ENCODE results near the gene DCAF8.

DCAF8 gene

DNA sequence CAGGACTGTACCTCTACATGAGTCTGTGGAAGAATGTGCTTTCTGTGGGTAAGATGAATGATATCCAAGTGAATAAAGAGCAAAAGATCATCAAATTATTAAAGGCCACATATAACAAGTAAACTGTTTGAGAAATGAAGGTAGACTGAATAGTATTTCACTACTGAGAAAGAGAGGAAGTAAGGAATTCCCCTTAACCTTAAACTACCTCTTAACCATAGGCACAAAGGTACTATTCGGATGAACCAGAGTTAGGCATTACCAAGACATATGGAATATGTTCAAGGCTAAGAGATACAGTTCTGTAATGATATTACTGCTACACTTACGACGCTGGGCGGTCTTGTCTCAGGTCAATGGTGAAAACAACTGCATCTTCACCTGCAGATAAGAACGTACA is 25.5 kb downstream of the DCAF8 start:
- Histone ChIP-seq H3F3A (ENCODE audit: low read depth) (no peaks in the 10 kb centered on the region), H3K4me2 (ENCODE audit: low read depth, low read length, poor library complexity, severe bottlenecking) (no peak overlapping the region), H3K4me3 (ENCODE audit: low read length, poor library complexity, severe bottlenecking) (no peak overlapping the region), H3K79me2 (ENCODE audit: insufficient read depth, low read length) (no peaks in the 10 kb centered on the region), H3K36me3 (ENCODE audit: insufficient read depth, low read length) (peaks cover 84% of the 10 kb centered on the region; the same call in 1 of the 2 replicates), H3K27me3 (ENCODE audit: insufficient read depth, low read length, poor library complexity, severe bottlenecking) (no peaks in the 10 kb centered on the region), H4K20me1 (ENCODE audit: insufficient read depth, low read length, poor library complexity, severe bottlenecking) (no peaks in the 10 kb centered on the region), H2AFZ (ENCODE audit: low read length) (no peak overlapping the region), H3K9ac (ENCODE audit: low read depth, low read length, poor library complexity, severe bottlenecking) (no peak overlapping the region), H3K9me3 (ENCODE audit: insufficient read depth, low read depth, low read length) (no peaks in the 10 kb centered on the region), H3K9me2 (replicated peaks; ENCODE audit: low read depth, low read length) (no peaks in the 10 kb centered on the region), H3K4me1 (ENCODE audit: insufficient read depth, low read length, poor library complexity, severe bottlenecking) (no peaks in the 10 kb centered on the region)
- TF ChIP-seq EZH2phosphoT487 (IDR thresholded peaks at IDR 0.05; ENCODE audit: borderline replicate concordance): no peak
- TF ChIP-seq, protein P1, sequence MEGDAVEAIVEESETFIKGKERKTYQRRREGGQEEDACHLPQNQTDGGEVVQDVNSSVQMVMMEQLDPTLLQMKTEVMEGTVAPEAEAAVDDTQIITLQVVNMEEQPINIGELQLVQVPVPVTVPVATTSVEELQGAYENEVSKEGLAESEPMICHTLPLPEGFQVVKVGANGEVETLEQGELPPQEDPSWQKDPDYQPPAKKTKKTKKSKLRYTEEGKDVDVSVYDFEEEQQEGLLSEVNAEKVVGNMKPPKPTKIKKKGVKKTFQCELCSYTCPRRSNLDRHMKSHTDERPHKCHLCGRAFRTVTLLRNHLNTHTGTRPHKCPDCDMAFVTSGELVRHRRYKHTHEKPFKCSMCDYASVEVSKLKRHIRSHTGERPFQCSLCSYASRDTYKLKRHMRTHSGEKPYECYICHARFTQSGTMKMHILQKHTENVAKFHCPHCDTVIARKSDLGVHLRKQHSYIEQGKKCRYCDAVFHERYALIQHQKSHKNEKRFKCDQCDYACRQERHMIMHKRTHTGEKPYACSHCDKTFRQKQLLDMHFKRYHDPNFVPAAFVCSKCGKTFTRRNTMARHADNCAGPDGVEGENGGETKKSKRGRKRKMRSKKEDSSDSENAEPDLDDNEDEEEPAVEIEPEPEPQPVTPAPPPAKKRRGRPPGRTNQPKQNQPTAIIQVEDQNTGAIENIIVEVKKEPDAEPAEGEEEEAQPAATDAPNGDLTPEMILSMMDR (conservative IDR thresholded peaks at IDR 0.05; ENCODE audit: low read length): no peak

DNA sequence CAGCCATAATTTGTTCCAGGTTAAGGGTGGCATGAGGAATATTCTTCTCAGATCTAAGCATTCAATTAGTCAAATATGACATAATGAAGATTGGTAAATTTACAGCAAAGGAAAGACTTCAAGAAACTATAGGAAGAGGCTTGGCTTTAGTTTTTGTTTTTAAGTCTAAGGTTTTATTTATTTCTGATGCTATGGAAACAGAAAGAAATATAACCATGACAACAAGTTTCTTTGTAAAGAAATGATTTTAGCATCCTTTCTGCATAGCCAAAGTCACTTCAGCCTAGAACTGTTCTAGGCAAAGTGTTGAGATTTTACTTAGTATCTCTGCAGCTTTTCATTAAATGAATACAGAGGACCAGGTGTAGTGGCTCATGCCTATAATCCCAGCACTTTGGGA is 29.4 kb downstream of the DCAF8 start:
- peaks cover 90% of the 10 kb centered on the region for H3K36me3 ChIP-seq (ENCODE audit: insufficient read depth, low read length)
- no peak overlapping the region for H3K9ac ChIP-seq (ENCODE audit: low read depth, low read length, poor library complexity, severe bottlenecking)

DNA sequence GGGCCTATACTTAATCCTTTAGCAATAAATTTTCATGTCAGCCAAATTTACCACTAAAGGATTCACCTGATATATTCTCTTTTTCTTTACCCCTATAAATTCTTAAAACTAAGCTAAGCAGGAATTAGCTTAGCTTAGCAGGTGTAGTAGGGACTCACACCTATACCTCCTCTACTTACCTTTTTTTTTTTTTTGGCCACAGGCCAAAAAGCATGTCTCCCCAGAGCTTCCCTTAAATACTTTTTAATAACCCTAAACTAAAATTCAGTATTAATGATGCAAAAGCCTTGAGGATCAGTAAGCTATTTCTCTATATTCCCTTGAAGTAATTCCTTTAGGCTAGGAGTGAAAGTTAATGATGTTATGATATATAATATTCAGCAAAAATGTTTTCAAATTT is 33.9 kb downstream of the DCAF8 start:
- no peak overlapping the region for H3K4me2 ChIP-seq (ENCODE audit: low read depth, low read length, poor library complexity, severe bottlenecking)
- H3K36me3 ChIP-seq (ENCODE audit: insufficient read depth, low read length): peaks cover 96% of the 10 kb centered on the region
- H3K4me3 ChIP-seq (ENCODE audit: low read length, poor library complexity, severe bottlenecking): no peak overlapping the region
- no peak overlapping the region for H2AFZ ChIP-seq (ENCODE audit: low read length)
- H3K9me2 ChIP-seq (replicated peaks; ENCODE audit: low read depth, low read length): no peaks in the 10 kb centered on the region
- no peaks in the 10 kb centered on the region for H3K4me1 ChIP-seq (ENCODE audit: insufficient read depth, low read length, poor library complexity, severe bottlenecking)
- no peaks in the 10 kb centered on the region for H3K27me3 ChIP-seq (ENCODE audit: insufficient read depth, low read length, poor library complexity, severe bottlenecking)
- H3K9ac ChIP-seq (ENCODE audit: low read depth, low read length, poor library complexity, severe bottlenecking): no peak overlapping the region
- H3F3A ChIP-seq (ENCODE audit: low read depth): no peaks in the 10 kb centered on the region
- TF ChIP-seq EZH2phosphoT487 (IDR thresholded peaks at IDR 0.05; ENCODE audit: borderline replicate concordance): no peak
- TF ChIP-seq, protein P1 (conservative IDR thresholded peaks at IDR 0.05; ENCODE audit: low read length): no peak
- no peaks in the 10 kb centered on the region for H4K20me1 ChIP-seq (ENCODE audit: insufficient read depth, low read length, poor library complexity, severe bottlenecking)
- H3K79me2 ChIP-seq (ENCODE audit: insufficient read depth, low read length): no peaks in the 10 kb centered on the region
- no peaks in the 10 kb centered on the region for H3K9me3 ChIP-seq (ENCODE audit: insufficient read depth, low read depth, low read length)

More for the DNA sequence above, 29.4 kb downstream of the DCAF8 start:
- Histone ChIP-seq H3F3A (ENCODE audit: low read depth) (no peaks in the 10 kb centered on the region), H4K20me1 (ENCODE audit: insufficient read depth, low read length, poor library complexity, severe bottlenecking) (no peaks in the 10 kb centered on the region), H3K4me3 (ENCODE audit: low read length, poor library complexity, severe bottlenecking) (no peak overlapping the region), H3K4me2 (ENCODE audit: low read depth, low read length, poor library complexity, severe bottlenecking) (no peak overlapping the region), H3K4me1 (ENCODE audit: insufficient read depth, low read length, poor library complexity, severe bottlenecking) (no peaks in the 10 kb centered on the region), H3K9me3 (ENCODE audit: insufficient read depth, low read depth, low read length) (no peaks in the 10 kb centered on the region), H3K27me3 (ENCODE audit: insufficient read depth, low read length, poor library complexity, severe bottlenecking) (no peaks in the 10 kb centered on the region), H3K79me2 (ENCODE audit: insufficient read depth, low read length) (no peaks in the 10 kb centered on the region), H3K9me2 (replicated peaks; ENCODE audit: low read depth, low read length) (no peaks in the 10 kb centered on the region), H2AFZ (ENCODE audit: low read length) (no peak overlapping the region)
- TF ChIP-seq EZH2phosphoT487 (IDR thresholded peaks at IDR 0.05; ENCODE audit: borderline replicate concordance): no peak
- TF ChIP-seq, protein P1 (conservative IDR thresholded peaks at IDR 0.05; ENCODE audit: low read length): no peak

All from Loucy (cell line).